Kidney (tissue), 14 donors: ENCODE results near the gene PNMT. TPM values are rescaled to one million over a fixed set of nuclear protein-coding genes. Genes with fewer than 3 reads are reported as not detected.
A peak's percentile ranks its signal among the peaks of the same experiment; 100 is the strongest.

Experiments
- DNase-seq, 5 donors: peaks; one replicate each; pipeline ENCODE4 v3.0.0-alpha.2; 2013 to 2020
- FAIRE-seq: peaks from 2 replicates; lab custom pipeline; 2012; peaks lifted over from hg19 to GRCh38; lab: Jason Lieb, UNC
- H3K27ac ChIP-seq, 2 donors: one replicate each; pipeline ENCODE4 v1.7.0; 2013; ENCODE audit warnings: low read depth in 2 of 2, low read length in 2 of 2, inconsistent platforms in 1 of 2
- H3K27me3 ChIP-seq: one replicate; pipeline ENCODE4 v1.7.1; 2013; ENCODE audit warnings: low read length, inconsistent platforms; ENCODE audit not compliant: control insufficient read depth, insufficient read depth
- H3K36me3 ChIP-seq, 3 donors: one replicate each; pipeline versions ENCODE4 v1.7.0 to v1.7.1; 2013; ENCODE audit warnings: low read length in 3 of 3, control low read depth in 1 of 3, inconsistent platforms in 1 of 3; ENCODE audit not compliant: insufficient read depth in 3 of 3, control insufficient read depth in 2 of 3
- H3K4me1 ChIP-seq, 3 donors: one replicate each; pipeline versions ENCODE4 v1.7.0 to v1.7.1; 2013; ENCODE audit warnings: low read length in 3 of 3, inconsistent platforms in 1 of 3, low read depth in 1 of 3; ENCODE audit not compliant: control insufficient read depth in 2 of 3, insufficient read depth in 2 of 3
- H3K4me3 ChIP-seq, 3 donors: one replicate each; pipeline versions ENCODE4 v1.7.0 to v1.8.1; 2013; ENCODE audit warnings: low read length in 3 of 3, control low read depth in 1 of 3, inconsistent platforms in 1 of 3
- H3K9ac ChIP-seq, 3 donors: one replicate each; pipeline versions ENCODE4 v1.7.0 to v1.7.1; 2013; ENCODE audit warnings: low read length in 3 of 3, control low read depth in 1 of 3, inconsistent platforms in 1 of 3
- H3K9me3 ChIP-seq, 3 donors: one replicate each; pipeline versions ENCODE4 v1.7.0 to v1.7.1; 2013; ENCODE audit warnings: low read length in 3 of 3, control low read depth in 1 of 3, inconsistent platforms in 1 of 3; ENCODE audit not compliant: control insufficient read depth in 2 of 3, insufficient read depth in 1 of 3
- CTCF ChIP-seq: IDR thresholded peaks from 3 replicates; pipeline ENCODE4 v1.5.1; 2012; ENCODE audit warnings: mild to moderate bottlenecking, moderate library complexity, borderline replicate concordance; ENCODE audit not compliant: insufficient read depth; ENCODE audit errors: extremely low read depth
- intact Hi-C: fragments of 100-400 bp; cut with DNase I; formaldehyde crosslinking; loops from one replicate; pipeline ENCODE4 v1.11.1; 2022
- polyA plus RNA-seq: library from polyadenylated mRNA; stranded (reverse); fragments of 350-450 nt; fragmentation: Illumina TruSeq; extraction: RNeasy Lipid Tissue Mini Kit (QIAGEN cat#74804); gene quantifications from one replicate; pipeline ENCODE4 v1.2.3, GENCODE V29; 2014; ENCODE audit warnings: low read depth, low replicate concordance; ENCODE audit not compliant: insufficient read depth
- total RNA-seq: library from RNA; stranded (reverse); fragmentation: NEBNext Ultra II Directional; extraction: Animal tissue kit (Norgen Biotek cat#: 25700); gene quantifications from one replicate; pipeline ENCODE4 v1.2.1, GENCODE V29; 2021
- donor health status: control.
- donor health status: control.
- donor health status: control.
- donor health status: control.
- donor health status: control.
- donor health status: DM: yes; HTN: yes; CAD: no.
- donor health status: Normal renal cell carcinoma (clear cell type).

PNMT gene
- total and polyA plus RNA-seq, 2 donors from 2014 or later = 2.0 to 8.2 TPM

GRCh38 chr17:39669897-39670735 is 1.9 kb downstream of the PNMT start:
- H3K9ac ChIP-seq = peak overlapping the region in 1 of 3 donors; percentile 40
- FAIRE-seq (no peak), DNase-seq (peak in 2 of 5 donors; percentile 52 to 74)
- no peaks in the 10 kb centered on the region for H3K36me3 ChIP-seq
- intact Hi-C loops = no loop called here
- H3K27me3 ChIP-seq = no peaks in the 10 kb centered on the region
- H3K4me3 ChIP-seq = no peak overlapping the region
- H3K27ac ChIP-seq = no peak overlapping the region
- TF ChIP-seq CTCF = no peak
- H3K9me3 ChIP-seq = no peaks in the 10 kb centered on the region
- peaks cover 0 to 27% (median 11%) of the 10 kb centered on the region in 3 donors for H3K4me1 ChIP-seq

GRCh38 chr17:39670746-39671145 is 2.5 kb downstream of the PNMT start:
- peaks cover 0 to 31% (median 17%) of the 10 kb centered on the region in 3 donors for H3K4me1 ChIP-seq
- no peaks in the 10 kb centered on the region for H3K36me3 ChIP-seq
- H3K27me3 ChIP-seq = no peaks in the 10 kb centered on the region
- intact Hi-C loops = no loop called here
- TF ChIP-seq CTCF = no peak
- DNase-seq (no peak), FAIRE-seq (no peak)
- peak overlapping the region in 1 of 3 donors; percentile 40 for H3K9ac ChIP-seq
- H3K4me3 ChIP-seq = no peak overlapping the region
- H3K9me3 ChIP-seq = no peaks in the 10 kb centered on the region
- H3K27ac ChIP-seq = no peak overlapping the region

- Histone ChIP-seq H3K4me1 (peaks cover 0 to 41% (median 21%) of the 10 kb centered on the region in 3 donors), H3K27me3 (no peaks in the 10 kb centered on the region), H3K36me3 (no peaks in the 10 kb centered on the region), H3K4me3 (no peak overlapping the region), H3K9ac (peak overlapping the region in 1 of 3 donors; percentile 40), H3K9me3 (no peaks in the 10 kb centered on the region), H3K27ac (peak overlapping the region in 1 of 2 donors; percentile 49)
- FAIRE-seq (no peak), DNase-seq (peak; percentile 58 to 80 (median 67))
- intact Hi-C loops = no loop called here
- peak; percentile 68 for TF ChIP-seq CTCF
Measured at GRCh38 chr17:39671651-39672521, 3.6 kb downstream of the PNMT start.
